Activated CD4-positive, alpha-beta T cell treated with anti-CD3 and anti-CD28 coated beads for 48 hours (primary cell): ENCODE data around the gene PRKD1.

ENCODE experiments used
- DNase-seq: peaks from one replicate; pipeline ENCODE4 v3.0.0-alpha.2; 2020

The PRKD1 gene

GRCh38 chr14:29664515-29664914 is 263.1 kb downstream of the PRKD1 start:
- DNase-seq = no peak

- no peak for DNase-seq
Observed at GRCh38 chr14:29663281-29663801, 264.3 kb downstream of the PRKD1 start.

GRCh38 chr14:29654901-29655550 is 272.6 kb downstream of the PRKD1 start:
- DNase-seq = no peak

GRCh38 chr14:29653303-29653702 is 274.3 kb downstream of the PRKD1 start:
- no peak for DNase-seq

- DNase-seq = no peak
Observed at GRCh38 chr14:29652571-29652970, 275.1 kb downstream of the PRKD1 start.

- no peak for DNase-seq
Observed at GRCh38 chr14:29650554-29651269, 276.9 kb downstream of the PRKD1 start.

- no peak for DNase-seq
Observed at GRCh38 chr14:29649170-29649569, 278.5 kb downstream of the PRKD1 start.

GRCh38 chr14:29648045-29648444 is 279.6 kb downstream of the PRKD1 start:
- DNase-seq = no peak

GRCh38 chr14:29645117-29645516 is 282.5 kb downstream of the PRKD1 start:
- DNase-seq = no peak

- DNase-seq = no peak
Observed at GRCh38 chr14:29643433-29644211, 284.0 kb downstream of the PRKD1 start.

- DNase-seq = no peak
Observed at GRCh38 chr14:29637411-29637810, 290.2 kb downstream of the PRKD1 start.

GRCh38 chr14:29636870-29637269 is 290.8 kb downstream of the PRKD1 start:
- DNase-seq = no peak

- no peak for DNase-seq
Observed at GRCh38 chr14:29630566-29631160, 297.0 kb downstream of the PRKD1 start.

- no peak for DNase-seq
Observed at GRCh38 chr14:29629839-29630238, 297.8 kb downstream of the PRKD1 start.

- no peak for DNase-seq
Observed at GRCh38 chr14:29627137-29627536, 300.5 kb downstream of the PRKD1 start.

GRCh38 chr14:29618323-29619067 is 309.2 kb downstream of the PRKD1 start:
- DNase-seq = no peak

GRCh38 chr14:29616922-29617321 is 310.7 kb downstream of the PRKD1 start:
- no peak for DNase-seq

- DNase-seq = no peak
Observed at GRCh38 chr14:29608861-29609260, 318.8 kb downstream of the PRKD1 start.

GRCh38 chr14:29607169-29607568 is 320.5 kb downstream of the PRKD1 start:
- DNase-seq = no peak

GRCh38 chr14:29603696-29604095 is 324.0 kb downstream of the PRKD1 start:
- no peak for DNase-seq

- DNase-seq = no peak
Observed at GRCh38 chr14:29601616-29602015, 326.0 kb downstream of the PRKD1 start.

GRCh38 chr14:29587761-29588470 is 339.7 kb downstream of the PRKD1 start:
- DNase-seq = no peak
